AG04449 (cell line): Measurements from ENCODE around the gene UBASH3B.
A peak's percentile ranks its signal among the peaks of the same experiment; 100 is the strongest.

Source experiments
- CTCF ChIA-PET: fragments of 350-600 bp; formaldehyde crosslinking; extraction: SDS; loops from one replicate; lab custom pipeline; 2021; ENCODE audit warnings: antibody characterized with exemption; lab: Yijun Ruan, JAX
- POLR2A ChIA-PET: fragments of 400-600, 350-600 bp; formaldehyde crosslinking; extraction: SDS; loops from one replicate; lab custom pipeline; 2020; ENCODE audit warnings: antibody characterized with exemption, inconsistent platforms; lab: Yijun Ruan, JAX
- DNase-seq: peaks from one replicate; pipeline ENCODE4 v3.0.0-alpha.2; 2010; ENCODE audit warnings: low read depth, low spot score
- H3K4me3 ChIP-seq: 2 replicates; pipeline ENCODE4 v1.5.1; 2011; ENCODE audit warnings: low read depth, mild to moderate bottlenecking, control low read depth, low read length
- TF ChIP-seq, protein P1 (sequence below): IDR thresholded peaks from one replicate; pipeline ENCODE4 v1.5.1; 2011; ENCODE audit warnings: mild to moderate bottlenecking, moderate library complexity, low read length, control low read depth, inconsistent platforms; ENCODE audit not compliant: insufficient read depth; ENCODE audit errors: missing control alignments

UBASH3B gene

DNA sequence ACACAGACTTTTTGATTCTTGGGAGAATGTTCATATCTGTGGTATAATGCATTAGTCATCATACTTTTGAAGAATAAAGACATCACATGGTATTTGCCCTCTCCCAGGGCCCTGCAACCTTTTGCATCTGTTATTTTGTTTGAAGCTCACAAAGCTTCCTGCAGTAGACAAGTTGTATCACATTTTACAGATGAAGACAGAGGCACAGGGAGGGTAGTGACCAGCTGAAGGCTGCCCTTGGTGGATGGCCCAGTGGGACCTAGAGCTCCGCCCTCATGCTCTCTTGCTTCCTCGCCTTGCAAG is 66.4 kb downstream of the UBASH3B start:
- ChIA-PET CTCF (interaction anchor here (0.9 to 2.4 kb wide), 10 partner anchors 10 to 93 kb away, joined by 3 to 8 read pairs (median 4); no protein-coding TSS in a partner anchor), POLR2A (interaction anchor here (0.7 to 2.0 kb wide), 4 partner anchors 12 to 59 kb away, joined by 4 to 10 read pairs (median 5); no protein-coding TSS in a partner anchor)
- DNase-seq = peak; percentile 49
- no peak overlapping the region for H3K4me3 ChIP-seq
- TF ChIP-seq, protein P1, sequence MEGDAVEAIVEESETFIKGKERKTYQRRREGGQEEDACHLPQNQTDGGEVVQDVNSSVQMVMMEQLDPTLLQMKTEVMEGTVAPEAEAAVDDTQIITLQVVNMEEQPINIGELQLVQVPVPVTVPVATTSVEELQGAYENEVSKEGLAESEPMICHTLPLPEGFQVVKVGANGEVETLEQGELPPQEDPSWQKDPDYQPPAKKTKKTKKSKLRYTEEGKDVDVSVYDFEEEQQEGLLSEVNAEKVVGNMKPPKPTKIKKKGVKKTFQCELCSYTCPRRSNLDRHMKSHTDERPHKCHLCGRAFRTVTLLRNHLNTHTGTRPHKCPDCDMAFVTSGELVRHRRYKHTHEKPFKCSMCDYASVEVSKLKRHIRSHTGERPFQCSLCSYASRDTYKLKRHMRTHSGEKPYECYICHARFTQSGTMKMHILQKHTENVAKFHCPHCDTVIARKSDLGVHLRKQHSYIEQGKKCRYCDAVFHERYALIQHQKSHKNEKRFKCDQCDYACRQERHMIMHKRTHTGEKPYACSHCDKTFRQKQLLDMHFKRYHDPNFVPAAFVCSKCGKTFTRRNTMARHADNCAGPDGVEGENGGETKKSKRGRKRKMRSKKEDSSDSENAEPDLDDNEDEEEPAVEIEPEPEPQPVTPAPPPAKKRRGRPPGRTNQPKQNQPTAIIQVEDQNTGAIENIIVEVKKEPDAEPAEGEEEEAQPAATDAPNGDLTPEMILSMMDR = no peak

DNA sequence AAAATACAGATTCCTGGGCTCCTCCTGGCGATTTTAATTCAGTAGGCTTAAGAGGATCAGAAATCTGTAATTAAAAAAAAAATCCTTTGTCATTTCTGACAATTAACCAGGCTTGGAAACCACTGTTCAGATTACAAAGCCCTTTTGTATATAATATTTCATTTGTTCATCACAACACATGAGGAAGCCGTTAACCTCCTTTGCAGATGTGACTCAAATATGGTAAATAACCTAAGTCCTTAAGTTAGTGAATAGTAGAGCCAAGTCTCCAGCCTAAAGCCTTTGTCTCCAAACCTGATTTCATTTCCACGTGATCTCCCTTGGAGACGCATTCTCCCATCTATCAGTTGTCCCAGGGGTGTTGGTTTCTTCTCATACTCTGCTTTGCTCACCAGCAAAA is 67.6 kb downstream of the UBASH3B start:
- TF ChIP-seq, protein P1 = no peak
- ChIA-PET CTCF (interaction anchor here (0.8 to 1.6 kb wide), 3 partner anchors 11 to 65 kb away, joined by 3 to 4 read pairs (median 3); no protein-coding TSS in a partner anchor), POLR2A (interaction anchor here (1.0 to 2.0 kb wide), 3 partner anchors 11 to 67 kb away, joined by 4 to 6 read pairs (median 4); partner anchors contain the start of gene UBASH3B)
- no peak overlapping the region for H3K4me3 ChIP-seq
- no peak for DNase-seq

DNA sequence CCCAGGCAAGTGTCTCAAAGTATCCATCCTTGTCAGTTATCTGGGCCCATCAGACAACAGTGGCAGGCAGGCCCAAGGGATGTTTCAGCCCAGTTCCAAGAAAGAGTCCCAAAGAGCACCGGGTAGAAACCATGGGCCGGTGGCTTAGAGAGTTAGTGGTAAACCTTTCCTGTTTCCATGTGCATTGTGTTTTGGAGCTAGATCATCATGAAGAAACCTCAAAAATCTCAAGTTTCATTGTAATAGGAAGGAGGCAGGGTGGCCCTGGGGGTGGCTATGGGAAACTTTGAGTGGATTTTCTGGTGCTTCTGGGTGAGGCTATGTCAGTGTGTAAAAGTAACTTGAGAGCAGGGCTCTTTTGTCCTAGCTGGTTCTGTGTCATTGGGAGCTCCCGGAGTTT is 68.1 kb downstream of the UBASH3B start:
- ChIA-PET POLR2A (interaction anchor here (1.0 to 1.2 kb wide), 2 partner anchors 15 to 68 kb away, joined by 4 to 6 read pairs; partner anchors contain the start of gene UBASH3B), CTCF (interaction anchor here (0.9 kb wide), 1 partner anchor 95 kb away, joined by 6 read pairs; no protein-coding TSS in a partner anchor)
- TF ChIP-seq, protein P1 = no peak
- no peak overlapping the region for H3K4me3 ChIP-seq
- DNase-seq = no peak

- TF ChIP-seq, protein P1 = no peak
- POLR2A ChIA-PET = no interaction called here
- CTCF ChIA-PET = no interaction called here
- no peak for DNase-seq
- no peak overlapping the region for H3K4me3 ChIP-seq
Observed at GRCh38 chr11:122724520-122724919, 69.0 kb downstream of the UBASH3B start.

DNA sequence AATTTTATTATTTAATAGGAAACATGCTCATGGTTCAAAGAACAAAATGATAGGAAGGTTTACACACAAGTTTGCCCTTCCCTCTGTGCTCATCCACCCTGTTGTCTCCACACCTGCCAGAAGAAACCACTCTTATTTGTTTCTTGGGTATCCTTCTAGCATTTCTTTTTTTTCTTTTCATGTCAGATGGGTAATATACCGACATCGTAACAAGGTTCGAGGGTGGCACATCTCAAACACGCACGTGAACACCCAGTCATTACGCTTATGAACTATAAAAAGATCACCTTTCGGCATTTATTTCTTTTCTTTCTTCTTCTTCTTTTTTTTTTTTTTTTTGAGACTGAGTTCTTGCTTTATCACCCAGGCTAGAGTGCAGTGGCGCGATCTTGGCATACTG is 70.5 kb downstream of the UBASH3B start:
- POLR2A ChIA-PET = interaction anchor here (1.6 kb wide), 1 partner anchor 17 kb away, joined by 5 read pairs; no protein-coding TSS in a partner anchor
- CTCF ChIA-PET = interaction anchor here (1.1 to 1.9 kb wide), 3 partner anchors 55 to 70 kb away, joined by 3 to 4 read pairs (median 3); no protein-coding TSS in a partner anchor
- TF ChIP-seq, protein P1 = no peak
- no peak overlapping the region for H3K4me3 ChIP-seq
- no peak for DNase-seq

DNA sequence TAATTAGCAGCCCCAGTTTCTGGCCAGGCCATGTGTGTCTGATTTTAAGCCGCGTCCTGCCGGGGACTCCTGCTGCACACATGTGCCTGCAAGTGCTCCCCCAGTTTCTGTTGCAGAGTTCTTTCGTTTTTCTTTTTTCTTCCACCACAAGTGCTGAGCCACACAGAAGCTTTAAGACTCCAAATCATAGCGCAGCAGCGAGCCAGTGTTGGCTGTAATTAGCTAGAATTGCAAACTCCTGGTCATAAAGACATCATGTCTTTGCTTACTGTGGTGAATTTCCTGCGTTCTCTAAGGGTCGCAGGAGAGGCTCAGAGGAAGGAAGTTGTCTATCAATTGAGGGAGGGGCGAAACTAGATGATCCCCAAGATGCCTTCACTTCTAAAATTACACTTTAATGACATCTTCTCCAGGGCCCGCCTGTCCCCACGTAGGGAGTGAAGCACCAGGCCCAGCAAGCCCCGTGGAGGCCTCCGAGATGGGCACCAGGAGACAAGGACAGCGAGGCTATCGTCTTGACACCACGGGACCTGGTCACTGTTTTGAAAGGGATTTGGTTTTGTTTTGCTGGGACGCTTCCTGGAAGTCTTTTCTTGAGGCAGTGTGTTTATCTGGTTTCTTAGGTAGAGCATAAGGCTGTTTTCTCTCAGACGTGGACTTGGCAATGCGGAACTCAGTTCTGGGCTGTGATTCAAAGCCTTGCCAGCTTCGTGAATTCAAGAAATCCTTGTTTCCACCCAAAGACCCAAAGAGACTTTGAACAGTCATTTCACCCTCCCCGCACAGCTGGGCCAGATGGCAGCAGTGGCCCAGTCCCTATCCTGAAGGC is 71.8 kb downstream of the UBASH3B start:
- DNase-seq = no peak
- H3K4me3 ChIP-seq = peak overlapping the region; percentile 21
- CTCF ChIA-PET = interaction anchor here (0.8 to 1.9 kb wide), 6 partner anchors 12 to 71 kb away, joined by 3 to 6 read pairs (median 4); no protein-coding TSS in a partner anchor
- POLR2A ChIA-PET = interaction anchor here (1.6 kb wide), 1 partner anchor 18 kb away, joined by 5 read pairs; no protein-coding TSS in a partner anchor
- TF ChIP-seq, protein P1 = no peak
